GM12878 (cell line): Measurements from ENCODE around the gene FAM241A. TPM values are rescaled to one million over a fixed set of nuclear protein-coding genes. Genes with fewer than 3 reads are reported as not detected.
A peak's percentile ranks its signal among the peaks of the same experiment; 100 is the strongest.

Experiments
- ATAC-seq: fragments of 200-7000 bp; cut with Tn5 transposase; 3 replicates; pipeline ENCODE4 v1.9.1; 2020; ENCODE audit warnings: mild to moderate bottlenecking, moderate library complexity
- BruUV-seq: library from RNA; stranded (reverse); fragments of 400-500 nt; replicated peaks from 2 replicates; lab custom pipeline; 2021; lab: Mats Ljungman, UMichigan
- CTCF ChIA-PET: fragments of 300-600 bp; sonication (Branson Sonifier 250); formaldehyde crosslinking; extraction: SDS; loops from one replicate; lab custom pipeline; 2021; ENCODE audit warnings: inconsistent platforms; lab: Yijun Ruan, JAX
- POLR2A ChIA-PET: fragments of 350-600 bp; formaldehyde crosslinking; extraction: SDS; loops from one replicate; lab custom pipeline; 2021; ENCODE audit warnings: inconsistent platforms; lab: Charles Lee
- RAD21 ChIA-PET: fragments of 300-600 bp; sonication (Branson Sonifier 250); formaldehyde crosslinking; loops from one replicate; lab custom pipeline; 2023; ENCODE audit warnings: antibody characterized with exemption; ENCODE audit not compliant: unreplicated experiment; lab: Charles Lee
- SMC1A ChIA-PET: fragments of 300-600 bp; sonication (Branson Sonifier 250); formaldehyde crosslinking; loops from one replicate; lab custom pipeline; 2023; ENCODE audit not compliant: unreplicated experiment, uncharacterized antibody; lab: Charles Lee
- DNase-seq: peaks from one replicate; pipeline ENCODE4 v3.0.0-alpha.2; 2011; ENCODE audit warnings: low read depth, low spot score
- FAIRE-seq: peaks from 3 replicates; lab custom pipeline; 2011; peaks lifted over from hg19 to GRCh38; lab: Jason Lieb, UNC
- H2AFZ ChIP-seq: 2 replicates; pipeline ENCODE4 v1.6.0; 2011; ENCODE audit warnings: low read depth, low read length, control low read depth; ENCODE audit not compliant: control insufficient read depth
- H3K27ac ChIP-seq: 2 replicates; pipeline ENCODE4 v1.5.1; 2011; ENCODE audit warnings: control low read depth; ENCODE audit not compliant: control insufficient read depth, insufficient read depth
- H3K27me3 ChIP-seq, 2 experiments: replicated peaks in 1 of 2; 2 replicates each; pipeline versions ENCODE4 v1.6.0 to v1.6.1; 2011; ENCODE audit warnings: low read length in 1 of 2; ENCODE audit not compliant: control insufficient read depth in 2 of 2, insufficient read depth in 2 of 2
- H3K36me3 ChIP-seq, 2 experiments: 2 replicates each; pipeline ENCODE4 v1.5.1; 2011; ENCODE audit warnings: low read length in 1 of 2; ENCODE audit not compliant: control insufficient read depth in 2 of 2, insufficient read depth in 2 of 2
- H3K4me1 ChIP-seq: 2 replicates; pipeline ENCODE4 v1.6.1; 2011; ENCODE audit warnings: mild to moderate bottlenecking, low read length, moderate library complexity, mixed read lengths; ENCODE audit not compliant: control insufficient read depth, insufficient read depth
- H3K4me2 ChIP-seq: 2 replicates; pipeline ENCODE4 v1.6.0; 2011; ENCODE audit warnings: control low read depth; ENCODE audit not compliant: control insufficient read depth, insufficient read depth
- H3K4me3 ChIP-seq: fragments of 200-600 bp; sonication (generic); 2 replicates; pipeline ENCODE4 v1.5.1; 2016
- H3K79me2 ChIP-seq: 2 replicates; pipeline ENCODE4 v1.6.0; 2011; ENCODE audit warnings: low read length; ENCODE audit not compliant: control insufficient read depth, insufficient read depth
- H3K9ac ChIP-seq: 2 replicates; pipeline ENCODE4 v1.8.0; 2011; ENCODE audit warnings: low read length, control low read depth, mixed read lengths; ENCODE audit not compliant: control insufficient read depth, insufficient read depth
- H3K9me3 ChIP-seq: replicated peaks from 3 replicates; pipeline ENCODE4 v1.5.1; 2011; ENCODE audit warnings: mild to moderate bottlenecking, low read length; ENCODE audit not compliant: control insufficient read depth, insufficient read depth
- H4K20me1 ChIP-seq: 2 replicates; pipeline ENCODE4 v1.6.0; 2011; ENCODE audit not compliant: control insufficient read depth, insufficient read depth
- HCFC1 ChIP-seq: fragments of 150-350 bp; IDR thresholded peaks from 2 replicates; pipeline ENCODE4 v1.6.1; 2014; ENCODE audit warnings: low read length
- NFYB ChIP-seq: IDR thresholded peaks from 2 replicates; pipeline ENCODE4 v1.6.1; 2011; ENCODE audit warnings: low read depth, mild to moderate bottlenecking, low read length, improper control_type of control experiment, moderate library complexity; ENCODE audit not compliant: insufficient read depth
- RAD21 ChIP-seq: IDR thresholded peaks from 2 replicates; pipeline ENCODE4 v1.6.1; 2011; ENCODE audit warnings: mild to moderate bottlenecking, low read depth, low read length, moderate library complexity; ENCODE audit not compliant: insufficient read depth
- RUNX3 ChIP-seq: IDR thresholded peaks from 2 replicates; pipeline ENCODE4 v1.6.1; 2012; ENCODE audit warnings: low read length, inconsistent platforms
- STAT1 ChIP-seq: fragments of 450-650 bp; conservative IDR thresholded peaks from 2 replicates; pipeline ENCODE4 v1.6.1; 2014; ENCODE audit warnings: antibody characterized with exemption, mild to moderate bottlenecking
- WGBS: methylation state at CpG from one replicate; pipeline ENCODE4 v1.1.6; 2016; ENCODE audit warnings: low lambda C conversion rate; ENCODE audit not compliant: insufficient replicate concordance, insufficient coverage; ENCODE audit errors: missing lambda C conversion rate; 5-methylcytosine and 5-hydroxymethylcytosine counted together
- in situ Hi-C: fragments of 300-500 bp; cut with MboI; formaldehyde crosslinking; loops from 9 replicates; pipeline ENCODE4 v1.14.3; 2018; ENCODE audit warnings: mixed read lengths
- intact Hi-C: fragments of 100-400 bp; cut with micrococcal nuclease; formaldehyde crosslinking; loops from one replicate; pipeline ENCODE4 v1.14.2; 2022; ENCODE audit not compliant: unreplicated experiment
- polyA plus RNA-seq, 11 experiments: library from polyadenylated mRNA; depleted of rRNA in 4 of 11; unstranded in 6 of 11; stranded (reverse) in 5 of 11; fragments of >200 nt; fragmentation: Nextera tagmentation in 4 of 11; fragmentation: Illumina TruSeq in 1 of 11; extraction: Ambion mirVana in 4 of 11; extraction: Trizol in 1 of 11; gene quantifications; 1 replicate in 1 of 11; 2 replicates in 10 of 11; pipeline versions ENCODE4 v1.2.1 to v1.2.3, GENCODE V29; 2011 to 2016; ENCODE audit warnings: inconsistent platforms in 2 of 11, missing spikeins in 2 of 11, low read depth in 1 of 11
- total RNA-seq, 4 experiments: library from RNA; depleted of rRNA in 3 of 4; stranded (reverse); fragments of >200 nt in 3 of 4; fragmentation: Illumina TruSeq in 1 of 4; extraction: Trizol in 1 of 4; gene quantifications; 2 replicates each; pipeline versions ENCODE4 v1.2.1 to v1.2.3, GENCODE V29; 2013 to 2021
- TF ChIP-seq, protein P1 (sequence below): IDR thresholded peaks from 2 replicates; pipeline ENCODE4 v1.6.1; 2011; ENCODE audit warnings: low read depth, low read length, improper control_type of control experiment, borderline replicate concordance
- TF ChIP-seq, protein P2 (sequence below): IDR thresholded peaks from 2 replicates; pipeline ENCODE4 v1.6.1; 2011; ENCODE audit warnings: borderline replicate concordance, low read depth, mild to moderate bottlenecking, moderate library complexity, low read length; ENCODE audit not compliant: insufficient read depth, poor library complexity, severe bottlenecking

FAM241A gene
- total and polyA plus RNA-seq, 10 of the 15 experiments (the other 5 are each of a cell fraction or from before 2014, with no cell fraction given) = 0.20 to 7.5 (median 2.4) TPM

DNA sequence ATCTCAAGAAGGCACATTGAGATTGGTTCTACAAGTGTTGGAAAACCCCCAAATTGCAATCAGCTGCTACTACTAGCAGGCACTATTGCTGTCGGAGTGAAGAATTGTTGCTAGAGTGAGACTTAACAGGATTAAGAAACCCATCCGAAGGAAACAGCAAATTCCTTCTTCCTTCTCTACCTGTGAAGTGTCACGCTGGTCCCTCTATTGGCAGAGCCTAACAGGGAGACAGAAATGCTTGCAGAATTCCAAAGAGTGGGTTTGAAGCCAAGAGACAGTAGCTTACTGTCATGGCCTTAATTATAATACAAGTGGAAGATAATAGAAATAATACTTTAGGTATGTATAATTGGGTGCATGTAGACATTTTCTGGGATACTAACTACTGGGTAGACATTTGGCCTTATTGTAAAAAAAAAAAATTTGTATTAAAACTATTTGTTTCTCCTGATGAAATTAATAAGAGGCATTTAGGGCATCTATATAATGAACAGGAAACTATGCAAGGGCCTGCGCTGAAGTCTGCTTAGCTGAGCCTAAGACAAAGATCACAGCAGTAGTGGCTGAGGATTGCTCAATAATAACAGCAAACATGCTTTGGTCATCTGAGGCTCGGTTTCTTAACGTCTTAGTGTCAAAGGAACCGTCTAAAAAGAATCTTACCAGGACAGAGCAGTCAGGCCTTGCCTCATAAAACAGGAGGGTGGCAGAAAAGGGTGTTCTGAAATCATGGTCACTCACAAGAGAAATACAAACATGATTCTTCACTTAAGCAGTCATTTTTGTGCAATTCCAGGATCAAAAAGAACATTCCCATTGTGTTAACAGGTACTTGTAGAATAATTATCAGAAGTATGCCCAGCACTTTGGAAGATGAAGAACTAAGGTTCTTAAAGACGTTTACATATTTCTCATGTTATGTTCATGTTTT, 40.8 kb downstream of the FAM241A start (continued):
- TF ChIP-seq, protein P1, sequence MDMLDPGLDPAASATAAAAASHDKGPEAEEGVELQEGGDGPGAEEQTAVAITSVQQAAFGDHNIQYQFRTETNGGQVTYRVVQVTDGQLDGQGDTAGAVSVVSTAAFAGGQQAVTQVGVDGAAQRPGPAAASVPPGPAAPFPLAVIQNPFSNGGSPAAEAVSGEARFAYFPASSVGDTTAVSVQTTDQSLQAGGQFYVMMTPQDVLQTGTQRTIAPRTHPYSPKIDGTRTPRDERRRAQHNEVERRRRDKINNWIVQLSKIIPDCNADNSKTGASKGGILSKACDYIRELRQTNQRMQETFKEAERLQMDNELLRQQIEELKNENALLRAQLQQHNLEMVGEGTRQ = no peak
- TF ChIP-seq, protein P2, sequence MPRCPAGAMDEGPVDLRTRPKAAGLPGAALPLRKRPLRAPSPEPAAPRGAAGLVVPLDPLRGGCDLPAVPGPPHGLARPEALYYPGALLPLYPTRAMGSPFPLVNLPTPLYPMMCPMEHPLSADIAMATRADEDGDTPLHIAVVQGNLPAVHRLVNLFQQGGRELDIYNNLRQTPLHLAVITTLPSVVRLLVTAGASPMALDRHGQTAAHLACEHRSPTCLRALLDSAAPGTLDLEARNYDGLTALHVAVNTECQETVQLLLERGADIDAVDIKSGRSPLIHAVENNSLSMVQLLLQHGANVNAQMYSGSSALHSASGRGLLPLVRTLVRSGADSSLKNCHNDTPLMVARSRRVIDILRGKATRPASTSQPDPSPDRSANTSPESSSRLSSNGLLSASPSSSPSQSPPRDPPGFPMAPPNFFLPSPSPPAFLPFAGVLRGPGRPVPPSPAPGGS = no peak
- TF ChIP-seq RAD21 (no peak), NFYB (no peak), HCFC1 (no peak)

DNA sequence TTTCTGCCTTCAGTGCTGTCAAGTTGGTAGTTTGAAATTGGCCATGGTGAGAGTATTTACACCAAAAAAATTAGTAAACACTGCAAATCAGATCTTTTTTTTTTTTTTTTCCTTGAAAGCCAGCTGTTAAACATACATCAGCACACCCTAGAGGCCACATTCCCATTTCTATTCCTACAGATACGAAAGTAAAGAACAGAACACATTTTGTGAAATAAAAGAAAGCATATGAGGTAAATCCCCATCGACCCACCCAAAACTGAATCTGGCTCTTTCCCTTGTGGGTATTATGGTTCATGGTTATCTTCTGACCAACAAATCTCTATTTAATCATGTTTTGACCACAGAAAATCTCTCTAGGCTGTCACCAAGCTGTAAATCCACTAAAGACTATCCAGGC, 44.5 kb downstream of the FAM241A start:
- Histone ChIP-seq H2AFZ (no peak overlapping the region), H3K27me3 (no peaks in the 10 kb centered on the region), H3K9ac (no peak overlapping the region), H4K20me1 (no peaks in the 10 kb centered on the region), H3K4me2 (no peak overlapping the region), H3K4me1 (no peaks in the 10 kb centered on the region), H3K4me3 (no peak overlapping the region), H3K27ac (no peak overlapping the region)
- no TSS peak for BruUV-seq
- DNase-seq (no peak), FAIRE-seq (no peak)
- WGBS = 100% methylated on average over 2 of the region's 2 CpGs
- POLR2A ChIA-PET = interaction anchor here (0.7 kb wide), 2 partner anchors 74 to 570 kb away, joined by 5 to 6 read pairs; no protein-coding TSS in a partner anchor
- intact Hi-C loops = no loop called here
- in situ Hi-C loops = no loop called here
- peak; percentile 33; the same call in 1 of the 2 replicates for TF ChIP-seq RUNX3
- no peak for TF ChIP-seq STAT1
- peak; percentile 12; the same call in 1 of the 2 replicates for TF ChIP-seq RAD21
- TF ChIP-seq, all 136 proteins: peak for 2
- Histone ChIP-seq H3K9me3 (no peaks in the 10 kb centered on the region), H3K36me3 (no peaks in the 10 kb centered on the region), H3K79me2 (no peaks in the 10 kb centered on the region)
- ChIA-PET SMC1A (interaction anchor here (1.1 to 1.3 kb wide), 3 partner anchors 9 to 412 kb away, joined by 3 to 5 read pairs (median 3); no protein-coding TSS in a partner anchor), CTCF (interaction anchor here (0.7 to 2.4 kb wide), 3 partner anchors 91 to 947 kb away, joined by 3 to 4 read pairs (median 3); no protein-coding TSS in a partner anchor), RAD21 (interaction anchor here (0.7 to 1.3 kb wide), 2 partner anchors 55 to 89 kb away, joined by 3 read pairs; no protein-coding TSS in a partner anchor)
- no peak for ATAC-seq
